SIG-M5 treated with dmso at 0.1 percent for 504 hours (cell line): ENCODE data around the gene MRPS27.

Source experiments
- DNase-seq: peaks from one replicate; lab custom pipeline; 2025; ENCODE audit not compliant: unreplicated experiment; lab: John Stamatoyannopoulos, UW

Gene MRPS27

DNA sequence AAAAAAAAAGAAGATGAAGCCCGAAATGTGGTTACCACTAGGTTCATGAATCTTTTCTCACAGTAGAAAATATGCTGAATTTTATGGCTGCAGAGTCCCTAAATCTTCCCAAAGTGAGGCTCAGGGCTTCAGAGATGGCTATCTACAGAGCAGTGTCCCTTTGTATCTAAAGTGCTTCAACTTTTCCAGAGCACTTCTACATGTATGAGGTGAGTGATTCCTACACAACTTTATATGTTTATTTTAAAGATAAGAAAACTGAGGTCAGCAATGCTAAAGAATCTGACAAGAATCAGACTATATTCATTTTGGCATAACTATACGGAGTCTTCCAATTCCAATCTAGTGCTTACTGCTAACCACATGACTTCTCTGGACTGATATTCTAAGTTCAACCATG, 53.2 kb downstream of the MRPS27 start:
- DNase-seq: no peak

- DNase-seq: no peak
Measured at GRCh38 chr5:72265032-72265877, 54.8 kb downstream of the MRPS27 start.

DNA sequence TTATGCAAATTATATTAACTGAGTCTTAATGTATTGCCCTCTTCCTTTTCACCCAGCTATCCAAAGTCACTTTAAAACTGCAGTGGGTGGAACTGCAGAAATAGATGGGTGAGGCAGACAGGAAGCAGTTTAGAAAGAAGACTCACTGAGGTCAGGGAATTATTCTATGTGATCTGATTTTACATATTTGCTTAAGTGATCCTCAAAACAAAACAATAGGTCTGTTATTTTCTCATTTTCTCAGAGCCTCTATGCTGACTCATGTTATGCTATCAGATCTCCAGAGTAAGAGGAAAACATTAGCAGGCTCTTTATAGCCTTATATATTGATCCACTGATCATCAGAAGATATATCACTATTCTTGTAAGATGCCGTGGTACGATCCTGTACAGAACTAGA, 63.5 kb downstream of the MRPS27 start:
- DNase-seq: no peak

DNA sequence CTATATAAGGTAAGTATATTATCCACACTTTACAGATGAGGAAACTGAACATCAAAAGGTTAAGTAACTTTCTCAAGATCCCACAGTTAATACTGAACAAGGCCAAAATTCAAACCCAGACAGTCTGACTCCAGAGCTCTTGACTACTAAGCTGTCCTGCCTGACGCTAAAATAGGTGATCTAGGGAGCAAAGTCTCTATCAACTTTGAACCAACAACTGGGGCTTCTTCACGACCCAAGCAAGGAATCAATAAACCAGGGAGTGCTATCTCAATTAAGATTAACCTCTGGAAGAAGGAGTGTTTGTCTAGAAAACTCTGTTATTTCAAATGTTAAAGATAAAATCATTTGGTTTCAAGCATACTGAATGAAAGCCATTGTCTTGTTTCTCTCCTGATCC, 64.4 kb downstream of the MRPS27 start:
- DNase-seq: no peak

GRCh38 chr5:72255237-72255636, 64.8 kb downstream of the MRPS27 start:
- DNase-seq: no peak

GRCh38 chr5:72252574-72253155, 67.4 kb downstream of the MRPS27 start:
- DNase-seq: no peak

DNA sequence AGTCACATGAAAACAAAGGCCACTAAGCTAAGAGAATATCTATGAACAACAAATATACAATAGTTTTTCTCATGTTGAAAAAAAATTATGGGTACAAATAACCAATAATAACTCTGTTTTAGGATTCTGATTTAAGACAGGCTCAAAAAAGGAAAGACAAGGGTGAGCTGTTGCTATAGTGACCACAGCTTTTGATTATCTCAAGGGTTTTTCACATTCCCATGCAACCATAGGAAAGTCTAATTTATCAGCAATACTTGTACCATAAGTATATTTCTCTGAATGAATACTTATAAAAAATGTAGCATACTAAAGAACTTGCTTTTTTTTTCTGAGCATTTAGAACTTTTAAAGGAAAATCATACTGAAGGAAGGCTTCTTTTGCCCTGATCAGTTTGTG, 68.0 kb downstream of the MRPS27 start:
- no peak for DNase-seq

- DNase-seq: no peak
Measured at GRCh38 chr5:72251386-72251785, 68.7 kb downstream of the MRPS27 start.

- no peak for DNase-seq
Measured at GRCh38 chr5:72248410-72248981, 71.5 kb downstream of the MRPS27 start.

GRCh38 chr5:72246954-72247442, 73.0 kb downstream of the MRPS27 start:
- DNase-seq: no peak

- DNase-seq: peak; percentile 37
Measured at GRCh38 chr5:72245951-72246532, 74.0 kb downstream of the MRPS27 start.

DNA sequence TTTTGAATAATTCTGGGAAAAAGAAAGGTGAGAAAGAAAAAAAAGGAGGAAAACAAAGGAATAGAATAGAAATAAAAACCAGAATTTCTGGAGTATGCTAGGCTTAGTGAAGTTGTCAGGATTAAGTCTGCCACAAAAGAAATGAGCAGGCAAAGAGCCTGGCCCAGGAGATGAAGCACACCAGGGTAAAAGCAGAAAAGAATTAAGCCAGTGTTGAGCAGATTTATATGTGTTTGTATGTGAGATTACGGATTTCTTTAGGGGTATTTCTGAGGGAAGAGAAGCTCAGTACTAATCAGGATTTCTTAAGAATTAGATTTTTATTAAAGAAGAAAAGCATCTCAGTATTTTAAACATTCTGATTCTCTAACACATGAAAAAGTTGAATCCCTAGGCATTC, 74.5 kb downstream of the MRPS27 start:
- DNase-seq: no peak

GRCh38 chr5:72244862-72245371, 75.1 kb downstream of the MRPS27 start:
- DNase-seq: peak; percentile 37

DNA sequence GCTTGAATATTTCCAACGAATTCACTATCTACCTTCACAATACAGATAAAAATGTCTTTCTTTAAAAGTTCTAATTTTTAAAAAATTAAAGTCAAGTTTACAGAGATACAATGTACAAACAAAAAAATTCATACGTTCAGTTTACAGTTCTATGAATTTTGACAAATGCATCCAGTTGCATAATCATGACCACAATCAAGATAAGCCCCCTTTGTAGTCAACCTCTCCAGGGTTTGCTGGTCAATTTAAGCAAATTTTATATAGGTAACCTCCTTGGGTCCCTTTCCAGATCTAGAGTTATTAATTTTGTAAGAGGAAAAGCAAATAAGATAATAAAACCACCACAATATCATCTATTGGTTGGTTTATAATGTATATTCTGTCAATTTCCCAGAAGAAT, 76.3 kb downstream of the MRPS27 start:
- no peak for DNase-seq

- no peak for DNase-seq
Measured at GRCh38 chr5:72242796-72243475, 77.1 kb downstream of the MRPS27 start.

DNA sequence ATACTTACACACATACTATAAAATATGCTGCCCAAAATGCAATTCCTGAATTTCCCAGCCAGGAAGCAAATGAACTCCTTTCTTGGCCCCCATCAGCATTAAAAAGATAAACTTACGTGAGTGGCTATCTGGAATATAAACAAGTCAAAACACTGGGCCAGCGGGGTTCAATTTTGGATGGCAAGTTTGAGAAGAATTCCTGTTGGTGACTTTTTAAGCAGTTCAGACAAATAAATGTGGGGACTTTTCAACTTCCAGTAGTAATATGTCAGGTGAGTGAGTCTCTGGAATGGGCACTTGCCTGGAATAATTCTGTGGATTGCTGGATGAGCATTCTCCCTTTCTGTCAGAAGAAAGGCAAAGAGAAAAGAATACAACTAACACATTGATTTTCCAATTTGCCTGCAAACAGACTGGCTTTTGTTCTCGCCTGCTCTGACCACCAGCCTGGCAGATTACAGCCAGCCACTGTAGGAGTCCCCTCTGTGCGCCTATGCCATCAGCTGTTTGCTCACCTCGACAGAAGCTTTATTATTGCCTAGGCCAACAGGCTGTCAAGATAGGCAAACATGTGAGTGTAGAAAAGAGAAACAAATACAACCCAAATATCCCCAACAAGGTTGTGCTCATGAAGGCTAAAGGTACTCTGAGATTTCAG, 78.6 kb downstream of the MRPS27 start:
- DNase-seq: no peak

DNA sequence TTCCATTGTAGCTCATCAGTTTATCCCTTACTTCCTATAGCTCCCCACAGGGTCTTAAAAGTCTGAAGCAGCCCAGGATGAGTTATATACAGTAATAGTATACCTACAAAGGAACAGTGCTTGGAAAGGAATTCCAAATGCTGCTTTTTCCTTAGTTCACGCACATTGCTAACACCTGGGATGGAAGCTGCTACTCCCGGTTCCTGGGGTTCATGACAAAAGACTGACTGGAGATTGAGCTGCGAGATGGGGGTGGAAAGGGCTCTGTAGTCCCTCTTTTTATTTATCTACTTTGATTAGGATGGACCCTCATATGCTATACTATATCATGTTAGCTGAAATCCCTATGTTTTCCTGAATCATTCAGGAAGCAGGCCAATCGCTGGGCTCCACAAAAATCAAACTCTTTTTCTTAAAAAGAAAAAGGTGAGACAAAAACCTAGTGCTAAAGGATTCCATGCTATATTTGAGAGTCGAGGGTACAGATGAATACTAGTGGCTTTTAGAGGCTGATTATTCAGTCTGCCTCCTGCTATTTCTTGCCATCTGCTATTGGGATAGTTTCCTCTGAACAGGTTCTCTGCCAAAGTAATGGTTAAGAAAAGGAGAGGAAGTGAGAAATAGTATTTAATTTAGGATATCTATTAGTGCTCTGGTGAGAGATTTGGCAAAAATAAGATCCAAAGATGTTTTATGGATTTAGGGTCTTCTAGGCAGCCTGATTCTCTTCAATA, 81.2 kb downstream of the MRPS27 start:
- DNase-seq: no peak

GRCh38 chr5:72237879-72238278, 82.2 kb downstream of the MRPS27 start:
- no peak for DNase-seq

- DNase-seq: no peak
Measured at GRCh38 chr5:72237415-72237814, 82.6 kb downstream of the MRPS27 start.

DNA sequence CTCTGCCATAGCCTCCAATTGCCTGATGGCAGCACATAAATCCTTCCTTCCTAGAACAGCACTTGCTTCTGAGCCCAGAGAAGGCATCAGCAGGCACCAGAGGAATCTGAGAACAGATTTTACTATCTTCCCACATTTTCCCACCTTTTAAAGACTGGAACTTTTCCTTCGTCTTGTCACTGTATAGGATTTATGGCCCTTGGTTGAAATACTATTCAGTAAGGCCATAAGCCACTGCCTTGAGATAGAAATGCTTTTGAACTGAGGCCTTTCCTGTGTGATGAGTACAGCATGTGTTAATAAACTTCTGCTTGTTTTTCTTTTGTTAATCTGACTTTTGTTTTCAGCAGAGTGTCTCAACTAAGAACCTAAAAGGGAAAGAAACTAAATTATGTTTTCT, 84.3 kb downstream of the MRPS27 start:
- no peak for DNase-seq
